Measurements from ENCODE around the gene MCC. TPM values are rescaled to one million over a fixed set of nuclear protein-coding genes. Genes with fewer than 3 reads are reported as not detected.

The MCC gene
- total and polyA plus RNA-seq, 2 of the 4 experiments (the other 2 are of a cell fraction): 5.0 to 20.6 TPM

GRCh38 chr5:113233606-113234005 is 254.6 kb downstream of the MCC start:
- Histone ChIP-seq H2BK20ac (ENCODE audit: low read depth, low read length) (no peak overlapping the region), H3K4me1 (ENCODE audit: control insufficient read depth, insufficient read depth, low read length) (peaks cover 9% of the 10 kb centered on the region), H3K27me3 (ENCODE audit: control insufficient read depth, insufficient read depth, low read length) (no peaks in the 10 kb centered on the region), H3K4ac (ENCODE audit: low read depth, low read length) (no peak overlapping the region), H4K91ac (ENCODE audit: insufficient read depth, low read depth, low read length) (no peak overlapping the region), H3K23ac (ENCODE audit: low read depth, low read length) (no peak overlapping the region), H4K20me1 (ENCODE audit: insufficient read depth, low read length) (no peaks in the 10 kb centered on the region; the same call in 1 of the 2 replicates), H3K9me1 (ENCODE audit: insufficient read depth, low read length) (no peaks in the 10 kb centered on the region), H3K27ac (ENCODE audit: insufficient read depth, low read length) (no peak overlapping the region), H4K5ac (ENCODE audit: low read depth, low read length) (no peak overlapping the region), H3K4me3 (ENCODE audit: insufficient read depth, low read depth, low read length) (no peak overlapping the region), H2AK9ac (replicated peaks; ENCODE audit: low read depth, low read length, poor library complexity) (no peak overlapping the region), H3K9ac (ENCODE audit: low read depth, low read length) (no peak overlapping the region), H2AK5ac (ENCODE audit: low read depth, low read length) (no peak overlapping the region), H2BK120ac (ENCODE audit: low read depth, low read length) (no peak overlapping the region), H3K4me2 (ENCODE audit: low read depth, low read length) (no peak overlapping the region), H3K56ac (ENCODE audit: extremely low read depth, insufficient read depth, low read length) (no peak overlapping the region), H3K79me1 (ENCODE audit: low read depth in 1 of 2, low read length in 2 of 2) (peaks cover 7 to 11% of the 10 kb centered on the region in 2 experiments; a peak in 3 of 4 replicates), H3K14ac (replicated peaks; ENCODE audit: low read depth, low read length) (no peak overlapping the region), H2AFZ (replicated peaks; ENCODE audit: low read length, poor library complexity) (no peak overlapping the region), H3K36me3 (ENCODE audit: control insufficient read depth, insufficient read depth, low read length) (no peaks in the 10 kb centered on the region), H4K8ac (ENCODE audit: low read depth in 2 of 2, low read length in 2 of 2) (no peak overlapping the region), H3K9me3 (ENCODE audit: control insufficient read depth, insufficient read depth, low read length) (no peaks in the 10 kb centered on the region), H2BK5ac (ENCODE audit: low read depth, low read length, poor library complexity, severe bottlenecking) (no peak overlapping the region), H2BK15ac (ENCODE audit: low read depth, low read length) (no peak overlapping the region), H3K18ac (ENCODE audit: low read depth, low read length) (no peak overlapping the region)
- TF ChIP-seq ELK1 (IDR thresholded peaks at IDR 0.05; ENCODE audit: borderline replicate concordance, low read depth, low read length): no peak
- TF ChIP-seq FOS (IDR thresholded peaks at IDR 0.05; ENCODE audit: low read depth, low read length): no peak
- TF ChIP-seq CHD1 (IDR thresholded peaks at IDR 0.05; ENCODE audit: low read depth, low read length): no peak
- no peak for TF ChIP-seq SMC3 (IDR thresholded peaks at IDR 0.05; ENCODE audit: low read depth, low read length)
- TF ChIP-seq USF2 (IDR thresholded peaks at IDR 0.05; ENCODE audit: low read depth, low read length): no peak
- TF ChIP-seq RAD21 (IDR thresholded peaks at IDR 0.05; ENCODE audit: low read length): no peak
- no peak for TF ChIP-seq MXI1 (IDR thresholded peaks at IDR 0.05; ENCODE audit: borderline replicate concordance, low read depth, low read length)
- TF ChIP-seq MAFK (IDR thresholded peaks at IDR 0.05; ENCODE audit: low read depth, low read length): no peak
- no peak for TF ChIP-seq CEBPB (IDR thresholded peaks at IDR 0.05; ENCODE audit: low read depth, low read length)
- TF ChIP-seq RFX5 (IDR thresholded peaks at IDR 0.05; ENCODE audit: low read depth, low read length): no peak
- TF ChIP-seq MAZ (IDR thresholded peaks at IDR 0.05; ENCODE audit: borderline replicate concordance, low read depth, low read length): no peak
- no peak for TF ChIP-seq RCOR1 (IDR thresholded peaks at IDR 0.05; ENCODE audit: insufficient replicate concordance, low read length)
- no peak for TF ChIP-seq BHLHE40 (IDR thresholded peaks at IDR 0.05; ENCODE audit: low read depth, low read length)
- no peak for TF ChIP-seq NFE2L2 (IDR thresholded peaks at IDR 0.05; ENCODE audit: low read depth, low read length)
- TF ChIP-seq POLR2A (IDR thresholded peaks at IDR 0.05; ENCODE audit: low read depth, low read length): no peak
- no peak for TF ChIP-seq CTCF (conservative IDR thresholded peaks at IDR 0.05; ENCODE audit: low read depth, low read length)
- no CpG with 5 or more reads among the region's 1 CpG for WGBS, 2 experiments (ENCODE audit: extremely low coverage in 2 of 2, insufficient read length in 1 of 2)
- intact Hi-C loops (cut with micrococcal nuclease) (no loop called here), dilution Hi-C loops (cut with HindIII; ENCODE audit: low sequenced_read_pairs, unreplicated experiment) (no loop called here), in situ Hi-C loops (cut with MboI; ENCODE audit: low sequenced_read_pairs) (no loop called here)
- ATAC-seq (ENCODE audit: low read depth): peak; percentile 31; the same call in 1 of the 2 replicates
- ChIA-PET POLR2A (ENCODE audit: unreplicated experiment) (no interaction called here), CTCF (no interaction called here)
- no TSS peak for BruUV-seq (replicated peaks)
- peak; percentile 71 for DNase-seq
